Measurements from ENCODE around the gene ARFIP2.
A peak's percentile ranks its signal among the peaks of the same experiment; 100 is the strongest.

Gene ARFIP2

DNA sequence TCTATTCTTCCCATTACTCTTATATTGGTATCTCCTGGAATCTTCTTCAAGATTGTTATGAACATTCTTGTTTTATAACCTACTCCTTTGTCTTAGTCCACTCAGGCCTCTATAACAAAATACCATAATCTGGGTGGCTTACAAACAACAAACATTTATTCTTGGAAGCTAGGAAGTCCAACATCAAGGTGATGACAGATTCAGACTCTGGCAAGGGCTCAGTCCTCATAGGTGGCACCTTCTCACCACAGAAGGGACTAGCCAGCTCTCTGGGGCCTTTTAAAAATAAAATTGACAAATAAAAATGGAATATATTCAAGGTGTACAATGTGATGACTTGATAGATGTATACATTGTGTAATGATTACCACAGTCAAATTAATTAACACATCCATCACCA, 35.7 kb upstream of the ARFIP2 start:
- H3K4me3 ChIP-seq (ENCODE audit: low read length) = no peak overlapping the region
- no peak for DNase-seq (ENCODE audit: low read depth)
- TF ChIP-seq, protein P1, sequence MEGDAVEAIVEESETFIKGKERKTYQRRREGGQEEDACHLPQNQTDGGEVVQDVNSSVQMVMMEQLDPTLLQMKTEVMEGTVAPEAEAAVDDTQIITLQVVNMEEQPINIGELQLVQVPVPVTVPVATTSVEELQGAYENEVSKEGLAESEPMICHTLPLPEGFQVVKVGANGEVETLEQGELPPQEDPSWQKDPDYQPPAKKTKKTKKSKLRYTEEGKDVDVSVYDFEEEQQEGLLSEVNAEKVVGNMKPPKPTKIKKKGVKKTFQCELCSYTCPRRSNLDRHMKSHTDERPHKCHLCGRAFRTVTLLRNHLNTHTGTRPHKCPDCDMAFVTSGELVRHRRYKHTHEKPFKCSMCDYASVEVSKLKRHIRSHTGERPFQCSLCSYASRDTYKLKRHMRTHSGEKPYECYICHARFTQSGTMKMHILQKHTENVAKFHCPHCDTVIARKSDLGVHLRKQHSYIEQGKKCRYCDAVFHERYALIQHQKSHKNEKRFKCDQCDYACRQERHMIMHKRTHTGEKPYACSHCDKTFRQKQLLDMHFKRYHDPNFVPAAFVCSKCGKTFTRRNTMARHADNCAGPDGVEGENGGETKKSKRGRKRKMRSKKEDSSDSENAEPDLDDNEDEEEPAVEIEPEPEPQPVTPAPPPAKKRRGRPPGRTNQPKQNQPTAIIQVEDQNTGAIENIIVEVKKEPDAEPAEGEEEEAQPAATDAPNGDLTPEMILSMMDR (conservative IDR thresholded peaks at IDR 0.05; ENCODE audit: low read depth, low read length) = no peak

DNA sequence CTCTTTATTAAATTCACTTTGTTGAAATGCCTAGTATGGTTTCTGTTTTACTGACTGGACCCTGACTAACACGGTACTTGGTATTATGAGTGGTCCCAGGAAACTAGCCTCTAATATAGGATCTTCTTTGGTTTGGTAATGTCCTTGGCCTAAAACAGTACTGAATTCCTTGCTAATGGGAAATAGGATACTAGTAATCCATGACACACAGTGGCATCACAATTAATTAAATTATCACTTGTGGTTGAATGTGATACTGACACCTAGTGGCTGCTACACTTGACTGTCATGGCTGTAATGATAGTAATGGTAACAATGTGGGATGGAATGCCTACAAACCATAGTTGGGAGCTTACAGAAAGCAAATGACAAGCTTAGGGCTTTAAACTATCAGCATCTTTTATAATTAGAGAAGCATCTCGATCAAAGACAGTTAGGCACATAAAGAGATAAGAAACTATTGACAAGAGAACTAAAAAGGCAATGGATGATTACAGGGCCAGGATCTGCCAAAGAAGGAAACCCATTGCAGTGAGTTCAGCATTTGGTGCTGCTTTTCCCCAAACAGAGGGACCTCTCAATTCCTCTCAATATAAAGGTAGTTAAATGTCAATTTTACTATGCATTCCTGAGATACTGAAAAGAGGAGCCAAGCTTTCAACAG, 24.6 kb upstream of the ARFIP2 start:
- TF ChIP-seq, protein P1 (conservative IDR thresholded peaks at IDR 0.05; ENCODE audit: low read depth, low read length) = peak; percentile 67
- H3K4me3 ChIP-seq (ENCODE audit: low read length) = no peak overlapping the region
- peak; percentile 12 for DNase-seq (ENCODE audit: low read depth)

DNA sequence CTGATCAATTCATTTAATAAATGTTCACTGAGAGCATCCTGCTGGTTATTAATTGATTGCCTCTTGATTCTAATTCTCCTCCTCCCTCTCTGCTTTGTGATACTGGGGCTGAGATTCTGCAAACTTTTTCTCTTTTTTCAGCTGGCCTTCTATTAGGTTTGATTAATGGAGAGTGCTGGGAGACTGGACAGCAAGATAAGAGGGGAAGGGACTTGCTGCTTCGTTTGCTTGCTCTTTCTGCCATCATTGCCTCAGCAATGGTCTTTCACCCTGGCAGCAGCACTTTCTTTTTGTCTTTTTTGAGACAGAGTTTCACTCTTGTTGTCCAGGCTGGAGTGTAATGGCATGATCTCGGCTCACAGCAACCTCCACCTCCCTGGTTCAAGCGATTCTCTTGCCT, 23.0 kb upstream of the ARFIP2 start:
- H3K4me3 ChIP-seq (ENCODE audit: low read length) = no peak overlapping the region
- TF ChIP-seq, protein P1 (conservative IDR thresholded peaks at IDR 0.05; ENCODE audit: low read depth, low read length) = no peak
- no peak for DNase-seq (ENCODE audit: low read depth)

DNA sequence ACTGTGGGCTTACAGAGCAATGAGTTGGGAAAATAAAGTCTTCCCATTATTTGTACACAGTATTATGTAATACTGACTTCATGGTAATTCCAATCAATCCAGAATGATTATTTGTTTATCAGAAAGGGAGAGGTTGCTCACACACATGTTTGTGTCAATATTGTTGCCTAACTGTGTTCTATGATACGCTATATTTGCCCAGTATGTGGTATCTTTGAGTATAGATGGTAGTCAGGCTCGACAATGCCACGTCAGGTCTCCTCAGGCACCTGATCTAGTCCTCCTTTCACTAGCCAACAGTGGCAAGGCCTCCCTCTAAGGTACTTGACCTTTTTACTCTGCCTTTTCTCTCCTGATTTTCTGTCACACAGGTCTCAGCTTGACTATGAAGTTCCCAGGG, 21.3 kb upstream of the ARFIP2 start:
- TF ChIP-seq, protein P1 (conservative IDR thresholded peaks at IDR 0.05; ENCODE audit: low read depth, low read length) = no peak
- DNase-seq (ENCODE audit: low read depth) = no peak
- H3K4me3 ChIP-seq (ENCODE audit: low read length) = no peak overlapping the region

DNA sequence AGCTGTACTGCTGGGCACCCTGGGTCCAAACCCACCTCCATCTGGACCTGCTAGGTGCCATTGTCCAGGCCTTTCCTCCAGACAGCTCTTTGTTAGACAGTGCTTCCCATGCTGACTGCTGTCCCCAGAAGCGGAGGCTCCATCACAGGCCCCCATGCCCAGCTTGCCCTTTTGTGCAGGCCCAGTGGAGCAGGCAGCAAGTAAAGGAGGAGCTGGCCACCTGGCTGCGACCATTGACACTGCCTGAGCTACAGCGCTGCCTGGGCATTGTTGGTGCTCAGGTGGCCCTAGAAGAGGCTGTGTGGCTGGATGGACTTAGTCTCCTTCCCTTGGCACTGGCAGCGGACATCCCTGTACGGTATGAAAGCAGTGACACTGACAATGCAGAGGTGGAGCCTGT, 17.4 kb upstream of the ARFIP2 start:
- no peak overlapping the region for H3K4me3 ChIP-seq (ENCODE audit: low read length)
- no peak for DNase-seq (ENCODE audit: low read depth)
- TF ChIP-seq, protein P1 (conservative IDR thresholded peaks at IDR 0.05; ENCODE audit: low read depth, low read length) = no peak

GRCh38 chr11:6498121-6498520, 17.0 kb upstream of the ARFIP2 start:
- H3K4me3 ChIP-seq (ENCODE audit: low read length) = no peak overlapping the region
- no peak for DNase-seq (ENCODE audit: low read depth)
- TF ChIP-seq, protein P1 (conservative IDR thresholded peaks at IDR 0.05; ENCODE audit: low read depth, low read length) = no peak

- no peak within 1 kb of the TSS for H3K4me3 ChIP-seq (ENCODE audit: low read length)
- DNase-seq (ENCODE audit: low read depth) = no peak
- TF ChIP-seq, protein P1 (conservative IDR thresholded peaks at IDR 0.05; ENCODE audit: low read depth, low read length) = no peak
These were observed 16.1 kb upstream of the ARFIP2 start, which contains the start of gene DNHD1 for GRCh38 chr11:6497069-6497839. TSS of gene DNHD1 (plus strand) at chr11:6497280. CDS start at chr11:6498216, 936 bp downstream.
